TTC549 (cell line): Measurements from ENCODE around the gene SLC7A14.

Experiments used
- FAIRE-seq: peaks from 2 replicates; lab custom pipeline; 2012; peaks lifted over from hg19 to GRCh38; lab: Jason Lieb, UNC

SLC7A14 gene

DNA sequence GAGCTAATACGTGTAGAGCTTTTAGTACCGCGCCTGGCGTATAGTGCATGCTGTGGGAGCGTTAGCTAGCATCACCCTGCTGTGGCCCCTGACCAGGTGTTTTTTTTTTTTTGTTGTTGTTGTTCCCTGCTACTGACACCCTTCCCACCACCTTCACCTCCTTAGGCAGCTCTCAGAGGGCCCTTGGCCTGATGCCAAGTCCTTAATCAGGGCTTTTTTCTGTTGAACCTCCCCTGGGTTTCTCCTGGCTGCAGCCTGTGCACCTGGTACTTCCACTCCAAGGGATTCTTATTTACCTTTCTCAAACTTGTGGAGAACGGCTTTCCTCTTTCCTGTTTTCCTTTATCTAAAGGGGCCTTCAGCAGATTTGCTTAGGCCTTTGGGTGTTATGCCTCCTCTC lies 53.3 kb downstream of the SLC7A14 start:
- FAIRE-seq = no peak

DNA sequence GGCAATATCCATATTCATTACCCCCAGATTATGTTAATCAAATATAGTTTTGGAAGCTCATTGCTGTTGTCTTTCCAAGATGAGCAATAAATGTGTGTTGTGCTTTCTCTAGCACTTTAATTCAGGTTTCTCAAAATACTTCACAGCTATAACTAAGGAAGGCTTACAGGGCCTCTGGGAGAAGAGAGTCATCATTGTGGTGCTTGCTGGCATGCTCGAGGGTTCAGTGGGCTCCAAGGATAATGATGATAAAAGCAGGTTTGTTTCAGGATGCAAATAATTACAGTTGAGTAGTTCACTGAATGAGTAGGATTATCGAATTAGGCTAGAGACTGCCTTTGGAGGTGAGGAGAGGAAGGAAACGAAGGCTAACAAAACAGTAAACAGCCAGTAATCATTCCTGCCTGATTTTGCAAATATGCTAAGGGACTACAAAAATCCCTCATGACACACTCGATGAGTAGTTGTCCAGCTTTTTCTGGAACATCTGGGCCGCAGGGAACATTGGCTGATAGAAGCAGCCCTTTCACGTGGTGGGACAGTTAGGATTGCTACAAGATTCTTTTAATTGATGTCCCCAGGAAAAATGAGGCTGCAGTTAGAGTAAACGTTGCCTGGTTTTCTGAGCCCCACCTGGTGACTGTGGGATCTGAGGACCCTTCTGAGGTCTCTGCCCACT lies 54.1 kb downstream of the SLC7A14 start:
- FAIRE-seq = no peak

DNA sequence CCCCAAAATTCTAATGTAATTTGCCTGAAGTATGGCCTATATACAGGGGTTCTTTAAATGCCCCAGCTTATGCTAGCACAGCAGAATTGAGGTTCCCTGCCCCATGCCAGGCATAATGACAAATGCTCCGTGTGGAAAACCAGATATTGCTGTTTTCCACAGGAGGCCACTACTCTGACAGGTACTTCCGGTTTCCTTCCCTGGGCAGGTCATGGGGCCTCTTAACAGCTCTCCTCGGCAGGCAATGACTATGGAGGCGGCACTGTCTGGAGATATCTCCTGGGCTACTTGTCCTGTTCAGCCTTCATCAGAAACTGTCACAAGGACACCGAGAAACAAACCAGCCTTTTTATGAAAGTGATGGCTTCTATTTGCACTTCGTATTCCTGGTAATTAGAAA lies 54.8 kb downstream of the SLC7A14 start:
- no peak for FAIRE-seq

DNA sequence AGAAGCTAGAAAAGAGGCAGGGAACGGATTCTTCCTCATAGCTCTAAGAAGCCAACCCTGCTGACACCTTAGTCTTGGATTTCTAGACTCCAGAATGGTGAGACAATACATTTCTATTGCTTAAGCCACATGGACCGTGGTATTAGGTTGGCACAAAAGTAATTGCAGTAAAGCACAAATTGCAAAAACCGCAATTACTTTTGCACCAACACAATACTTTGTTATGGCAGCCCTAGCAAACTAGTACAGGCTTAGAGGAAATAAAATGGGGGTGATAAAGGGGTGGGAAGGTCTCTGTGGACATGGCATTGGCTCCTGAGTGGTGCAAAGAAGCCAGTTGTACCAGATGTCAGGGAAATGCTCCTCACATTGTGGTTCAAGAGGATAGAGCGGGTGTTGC lies 56.0 kb downstream of the SLC7A14 start:
- no peak for FAIRE-seq

DNA sequence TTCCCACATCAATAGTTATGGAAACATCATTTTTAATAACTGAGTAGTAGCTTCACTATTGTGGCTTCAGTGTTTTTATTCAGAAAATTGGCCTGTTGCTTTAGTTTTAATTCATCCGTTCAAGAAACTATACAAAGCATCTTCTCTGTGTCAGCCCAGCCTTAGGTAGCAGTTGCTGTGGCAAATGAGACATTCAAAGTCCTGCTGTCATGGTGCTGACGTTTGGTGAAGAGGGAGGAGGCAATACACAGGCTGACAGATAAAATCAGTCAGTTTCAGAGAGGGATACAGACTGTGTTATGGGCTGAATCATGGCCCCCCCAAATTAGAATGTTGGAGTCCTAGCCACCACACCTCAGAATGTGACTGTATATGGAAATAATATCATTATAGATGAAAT lies 56.5 kb downstream of the SLC7A14 start:
- no peak for FAIRE-seq

DNA sequence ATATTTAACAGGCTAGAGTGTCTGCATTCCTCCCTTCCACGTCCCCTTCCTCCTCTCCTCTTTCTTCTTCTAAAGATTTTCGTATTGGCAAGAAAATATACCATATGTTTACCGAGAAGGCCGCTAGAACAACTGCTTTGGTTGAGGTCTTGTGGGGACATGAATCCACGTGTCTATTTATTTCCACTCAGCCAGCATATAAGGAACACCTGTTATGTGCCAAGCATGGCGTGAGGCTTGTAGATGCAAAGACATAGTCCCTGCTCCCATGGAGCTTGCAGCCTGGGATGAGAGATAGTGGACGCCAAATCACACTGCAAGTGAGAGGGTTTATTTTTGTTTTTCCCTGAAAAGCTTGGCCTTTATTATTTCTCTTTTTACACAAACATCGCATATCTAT lies 57.1 kb downstream of the SLC7A14 start:
- FAIRE-seq = no peak

DNA sequence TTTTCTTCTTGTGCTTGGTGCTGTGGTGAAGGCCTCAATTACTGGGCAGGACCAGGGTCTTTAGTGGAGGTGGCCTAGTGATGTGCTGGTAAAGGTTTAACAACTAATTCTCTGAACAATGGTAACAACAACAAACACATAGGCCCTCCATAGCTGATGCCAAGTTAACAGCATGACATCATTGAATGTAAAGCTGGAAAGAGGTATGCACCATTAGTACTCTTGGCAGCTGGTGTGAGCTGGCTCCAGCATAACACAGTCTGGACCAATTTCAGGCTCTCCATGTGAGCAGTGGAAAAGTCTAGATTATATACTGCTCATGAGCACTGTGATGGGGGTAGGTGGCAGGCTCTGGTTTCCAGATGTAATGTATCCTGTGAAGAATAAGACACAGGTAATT lies 61.8 kb downstream of the SLC7A14 start:
- no peak for FAIRE-seq

DNA sequence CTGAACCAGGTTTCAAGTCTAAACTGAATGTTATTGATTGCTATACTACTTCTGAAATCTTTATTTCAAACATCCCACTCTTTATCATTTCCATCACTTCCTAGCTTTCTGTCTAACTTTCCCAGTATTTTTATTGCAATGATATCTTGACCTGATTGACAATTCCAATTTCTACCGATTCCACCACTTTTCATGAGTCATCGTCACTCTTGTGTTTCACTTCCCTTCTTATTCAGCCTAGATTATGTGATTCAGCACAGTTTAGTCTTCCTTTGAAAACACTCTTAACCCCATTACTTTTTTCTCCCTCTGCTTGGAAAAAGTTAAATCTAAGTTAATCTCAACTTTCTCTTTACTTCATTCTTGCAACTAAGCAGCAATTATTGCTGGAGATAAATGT lies 62.6 kb downstream of the SLC7A14 start:
- FAIRE-seq = no peak

DNA sequence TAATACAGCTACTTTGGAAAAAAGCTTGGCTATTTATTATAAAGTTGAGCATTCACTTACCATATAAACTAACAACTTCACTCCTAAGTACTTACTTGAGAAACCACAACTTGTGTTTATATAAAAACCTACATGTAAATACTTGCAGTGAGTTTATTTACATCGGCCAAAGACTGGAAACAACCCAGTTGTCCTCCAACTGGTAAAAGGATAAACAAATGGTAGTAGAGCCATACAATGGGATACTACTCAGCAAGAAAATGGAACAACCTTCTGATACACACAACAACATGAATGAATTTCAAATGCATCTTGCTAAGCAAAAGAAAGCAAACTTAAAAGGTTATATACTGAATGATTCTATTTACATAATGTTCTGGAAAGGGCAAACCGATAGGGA lies 63.7 kb downstream of the SLC7A14 start:
- FAIRE-seq = no peak

DNA sequence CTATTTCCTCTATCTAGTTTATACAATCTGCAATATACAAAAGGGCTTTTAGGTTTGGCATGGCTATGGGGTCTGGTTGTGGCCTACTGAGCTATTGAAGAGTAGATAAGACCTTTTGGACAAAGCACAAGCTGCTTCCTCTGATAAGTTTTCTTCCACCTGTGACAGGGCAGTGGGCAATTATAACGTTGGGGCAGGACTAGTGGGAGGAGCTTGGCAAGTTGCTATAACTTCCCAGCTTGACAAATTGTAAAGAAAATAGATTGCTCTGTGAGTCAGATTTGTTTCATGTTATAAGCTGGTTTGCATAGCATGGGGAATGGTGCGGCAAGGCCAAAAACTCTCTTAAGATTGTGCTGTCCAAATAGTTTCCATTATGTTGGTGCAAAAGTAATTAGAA lies 64.9 kb downstream of the SLC7A14 start:
- FAIRE-seq = no peak

DNA sequence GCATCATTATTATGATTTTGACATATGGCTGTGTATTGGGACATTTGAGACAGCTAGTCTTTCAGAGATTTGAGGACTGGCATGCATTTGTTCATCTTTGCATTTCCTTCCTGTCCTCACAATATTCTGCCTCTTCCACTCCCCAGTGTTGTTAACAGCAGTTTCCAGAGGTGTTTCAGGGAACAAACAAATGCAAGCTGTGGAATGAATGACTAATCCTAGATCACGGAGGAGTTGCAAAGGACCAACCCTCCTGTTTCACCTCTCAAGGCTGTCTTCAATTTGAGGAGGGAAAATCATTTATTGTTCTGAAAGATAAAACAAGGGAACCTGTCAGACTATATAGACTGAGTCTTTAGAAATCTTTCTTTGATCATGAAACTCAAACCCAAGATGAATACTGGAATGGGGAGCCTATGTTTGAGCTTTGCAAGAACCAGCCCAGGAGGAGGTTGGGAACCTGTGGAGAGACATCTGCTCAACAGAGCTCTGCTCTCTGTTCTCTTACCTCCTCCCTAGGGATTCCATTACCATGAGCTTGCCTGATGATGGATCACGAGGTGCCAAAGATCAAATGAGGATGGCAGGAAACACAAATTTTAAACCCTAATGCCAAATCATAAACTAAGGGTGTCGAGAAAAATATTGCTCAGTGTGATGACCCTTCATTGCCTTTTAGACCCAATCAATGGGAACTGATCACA lies 68.5 kb downstream of the SLC7A14 start:
- no peak for FAIRE-seq

DNA sequence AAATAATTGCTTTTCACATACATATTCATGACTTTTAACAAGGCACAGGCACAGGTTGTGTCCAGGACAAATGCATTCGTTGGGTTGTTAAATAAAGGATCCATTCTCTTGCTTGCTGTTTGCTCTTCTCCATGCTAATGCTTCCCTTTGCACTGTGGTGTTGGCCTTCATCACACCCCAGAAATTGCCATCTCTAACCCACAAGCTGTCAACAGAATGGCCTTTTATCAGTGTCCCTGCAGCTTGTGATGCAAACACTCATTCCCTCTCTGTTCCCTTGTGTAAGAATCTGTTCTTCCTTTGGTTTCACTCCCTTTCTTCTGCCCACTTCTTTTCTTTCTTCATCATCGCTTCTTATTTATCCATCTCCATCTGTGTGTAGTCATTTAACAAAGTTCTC lies 72.2 kb downstream of the SLC7A14 start:
- FAIRE-seq = no peak

DNA sequence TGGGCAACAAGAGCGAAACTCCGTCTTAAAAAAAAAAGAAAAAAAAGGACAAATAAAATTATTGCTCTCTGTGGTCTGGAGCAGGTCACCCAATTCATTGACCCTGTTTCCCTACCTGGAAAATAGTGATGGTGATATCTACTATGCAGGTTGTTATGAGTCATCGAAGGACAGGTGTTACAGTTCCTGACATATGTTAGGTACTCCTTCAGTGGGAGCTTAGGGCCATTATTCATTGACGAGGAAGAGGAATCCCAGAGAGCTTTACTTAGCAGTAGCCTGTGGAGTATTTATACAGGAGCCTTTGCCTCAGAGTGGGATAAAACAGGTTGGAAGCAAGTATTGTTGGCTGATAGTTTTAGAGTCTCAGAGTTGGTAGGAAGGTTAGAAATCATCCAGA lies 74.5 kb downstream of the SLC7A14 start:
- no peak for FAIRE-seq

DNA sequence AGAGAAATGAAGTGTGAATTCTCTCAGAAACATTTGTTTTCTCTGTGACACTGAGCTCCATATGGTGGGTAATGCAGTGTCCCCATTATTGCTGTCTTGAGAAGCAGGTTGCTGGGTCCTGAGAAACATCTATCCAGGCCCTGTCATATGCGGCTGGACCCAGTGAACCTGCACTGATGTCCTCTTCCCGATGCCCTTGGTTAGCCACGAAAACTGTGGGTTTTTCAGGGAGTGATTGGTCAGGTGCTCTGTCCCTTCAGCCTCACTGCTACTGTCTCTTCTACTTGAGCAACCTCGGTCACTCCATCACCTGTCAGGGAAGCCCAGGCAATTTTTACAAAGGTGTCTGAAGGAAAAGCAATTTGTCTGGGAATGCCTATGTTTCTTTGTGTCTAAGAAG lies 77.0 kb downstream of the SLC7A14 start:
- no peak for FAIRE-seq

DNA sequence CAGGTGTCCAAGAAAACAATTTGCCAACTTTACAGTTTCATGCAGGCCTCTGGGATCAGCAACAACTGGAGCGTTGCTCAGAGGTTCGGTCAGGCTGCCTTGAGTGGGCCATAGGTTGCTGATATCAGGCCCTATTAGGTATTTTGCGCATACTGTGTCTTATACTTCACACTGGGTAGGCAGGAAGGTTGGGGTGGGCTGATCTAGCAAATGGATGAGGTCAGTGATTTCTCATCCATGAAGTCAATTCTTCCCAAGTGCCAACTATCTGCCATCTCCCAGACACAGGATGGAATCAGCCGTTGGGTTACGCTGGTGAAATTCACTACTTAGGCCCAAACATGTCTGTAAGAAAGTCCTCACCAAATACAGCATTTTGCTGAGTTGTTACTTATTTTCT lies 77.6 kb downstream of the SLC7A14 start:
- no peak for FAIRE-seq

DNA sequence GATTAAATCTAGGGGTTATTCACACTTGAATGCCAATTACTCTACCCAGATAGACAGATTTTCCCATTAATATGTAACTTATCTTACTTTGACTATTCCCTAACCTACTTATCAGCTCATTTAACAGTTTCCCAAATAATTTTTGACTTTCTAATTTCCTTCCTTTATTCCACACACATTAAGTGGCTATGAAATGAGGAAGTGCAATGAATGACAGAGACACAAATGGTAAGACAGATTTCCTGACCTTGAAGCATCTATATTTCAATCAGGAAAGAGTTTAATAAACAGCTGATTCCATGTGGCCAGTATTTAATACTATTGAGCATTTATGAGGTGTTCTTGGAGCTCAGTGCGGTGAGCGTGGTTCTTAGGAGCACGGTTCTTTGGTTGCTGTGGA lies 78.8 kb downstream of the SLC7A14 start:
- FAIRE-seq = no peak

DNA sequence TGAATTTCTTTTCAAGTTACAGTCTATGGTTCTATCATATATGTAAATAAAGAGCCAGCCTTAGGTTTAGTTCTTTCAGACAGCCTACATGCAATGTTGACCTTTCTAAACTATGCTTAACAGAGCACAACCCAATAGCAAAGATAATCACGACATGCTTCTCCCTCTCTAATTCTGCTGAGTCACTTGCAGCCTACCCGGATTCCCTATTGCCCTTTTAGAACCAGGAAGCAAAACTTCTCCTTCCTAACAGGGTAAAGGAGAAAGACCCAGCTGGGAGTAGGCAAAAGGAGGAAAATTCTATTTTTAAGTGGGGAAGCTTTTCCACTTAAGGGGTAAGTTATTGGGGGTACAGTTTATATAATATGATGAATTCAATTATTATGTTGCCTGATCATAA lies 79.3 kb downstream of the SLC7A14 start:
- FAIRE-seq = no peak

DNA sequence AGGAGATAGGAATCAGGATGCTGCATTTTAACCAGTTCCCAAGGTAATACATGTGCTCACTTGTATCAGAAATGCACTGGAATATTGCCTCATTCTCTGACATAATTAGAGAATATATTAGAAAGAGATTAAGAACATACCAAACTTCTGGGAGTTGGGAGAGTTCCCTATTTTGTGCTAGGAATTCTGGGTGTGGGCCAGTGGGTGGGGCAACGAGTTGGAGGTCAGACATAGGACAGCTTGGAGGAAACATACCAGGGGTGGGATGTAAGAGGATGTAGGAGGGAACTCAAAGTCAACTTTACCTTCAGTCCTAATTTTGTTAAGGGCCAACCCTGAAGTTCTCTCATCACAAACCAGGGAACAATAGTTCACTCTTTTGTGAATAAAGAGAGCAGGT lies 83.6 kb downstream of the SLC7A14 start:
- no peak for FAIRE-seq

DNA sequence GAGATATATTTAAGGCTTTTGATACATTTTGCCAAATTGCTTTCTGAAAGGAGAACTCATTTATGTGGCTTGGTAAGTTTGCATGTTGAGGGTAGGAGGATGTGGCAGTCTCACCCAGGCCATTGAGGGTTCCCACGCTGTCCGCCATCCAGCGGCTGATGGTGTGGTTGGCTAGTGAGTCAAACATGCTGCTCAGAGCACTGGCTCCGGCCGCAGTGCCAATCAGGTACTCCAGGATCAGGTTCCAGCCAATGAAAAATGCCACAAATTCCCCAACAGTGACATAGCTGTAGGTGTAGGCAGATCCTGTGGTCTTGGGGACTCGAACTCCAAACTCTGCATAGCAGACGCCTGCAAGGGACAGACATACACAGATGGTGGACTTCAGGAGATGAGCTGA lies 84.9 kb downstream of the SLC7A14 start:
- FAIRE-seq = no peak

DNA sequence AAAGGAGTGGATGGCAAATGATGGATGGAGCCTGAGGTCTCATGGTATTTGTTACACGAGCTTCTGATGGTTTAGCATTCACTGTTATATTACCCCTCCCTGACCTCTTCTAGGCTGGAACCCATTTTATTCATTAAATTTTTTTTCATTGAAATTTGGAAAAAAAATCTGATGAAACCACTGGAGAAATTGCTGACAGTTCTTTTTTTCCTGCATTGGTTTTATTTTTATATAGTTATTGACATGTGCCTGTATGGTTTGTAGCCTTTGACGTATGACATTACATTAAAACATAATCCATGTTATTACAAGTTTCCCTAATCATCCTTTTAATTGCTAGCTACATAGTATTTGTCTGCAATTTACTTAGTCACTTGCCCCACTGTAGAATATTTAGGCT lies 85.4 kb downstream of the SLC7A14 start:
- FAIRE-seq = no peak

DNA sequence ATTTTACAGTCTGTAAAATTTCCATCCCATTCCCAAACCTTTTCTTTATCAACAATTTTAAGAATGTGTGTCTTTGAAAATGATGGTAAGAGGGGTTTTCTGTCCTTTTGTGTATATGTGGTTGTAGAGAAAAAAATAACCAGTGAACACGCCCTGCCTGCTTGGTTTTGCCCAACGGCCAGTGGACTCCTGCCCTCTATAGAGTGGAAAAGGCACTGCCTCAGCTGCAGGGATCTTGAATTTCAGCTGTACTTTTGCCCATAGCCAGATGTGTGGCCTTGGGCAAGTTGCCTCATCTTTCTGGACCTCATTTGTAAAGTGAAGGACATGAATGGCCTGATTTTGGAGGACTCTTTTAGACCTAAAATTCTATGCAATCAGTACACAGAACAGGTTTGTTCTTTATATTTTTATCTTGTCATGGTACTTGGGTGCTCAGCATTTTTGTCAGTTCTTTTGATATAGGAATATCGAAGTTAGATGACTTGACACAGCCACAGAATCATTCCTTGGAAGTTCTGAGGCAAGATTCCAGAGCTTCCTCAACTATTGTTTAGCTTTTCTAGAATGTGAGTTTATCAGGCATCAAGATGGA lies 86.2 kb downstream of the SLC7A14 start:
- no peak for FAIRE-seq

DNA sequence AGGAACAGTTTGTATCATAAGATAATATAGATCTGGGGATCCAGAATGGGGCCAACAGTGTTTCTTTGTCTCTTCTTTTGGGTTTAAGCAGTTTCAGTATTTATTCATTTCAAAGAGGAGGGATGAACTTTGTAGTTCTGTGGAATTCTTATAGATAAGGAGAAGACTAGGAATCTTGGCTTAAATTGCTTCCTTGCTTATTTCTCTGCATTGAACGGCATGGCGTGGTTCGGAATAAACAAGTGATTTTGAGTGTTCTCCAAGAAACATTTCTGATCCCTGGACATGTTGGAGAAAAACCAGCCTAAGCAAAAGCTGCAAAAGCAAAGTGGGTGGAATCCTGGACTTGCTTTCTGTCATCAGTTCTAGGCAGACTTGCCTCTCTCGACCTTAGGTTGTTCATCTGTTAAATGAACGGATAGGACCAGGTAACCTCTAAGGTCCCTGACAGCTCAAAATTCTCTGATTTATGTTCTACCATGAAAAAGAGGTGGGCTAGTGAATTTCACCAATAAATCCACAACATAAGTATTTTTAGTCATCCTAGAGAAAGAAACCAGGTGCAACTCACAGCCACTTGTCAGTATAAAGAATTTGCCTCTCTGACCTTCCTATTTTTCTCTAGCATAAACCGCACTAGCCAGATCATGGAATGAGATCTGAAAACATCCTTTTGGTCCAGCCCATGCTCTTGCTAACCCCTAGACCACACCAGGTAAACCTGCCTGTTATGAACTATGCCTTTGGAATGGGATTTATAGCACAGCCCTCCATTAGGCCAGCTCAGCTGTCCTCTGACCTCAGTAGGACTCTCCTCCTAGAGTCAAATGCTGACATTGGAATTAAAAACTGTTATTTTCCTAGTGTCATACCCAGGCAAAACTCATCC lies 88.4 kb downstream of the SLC7A14 start:
- no peak for FAIRE-seq

DNA sequence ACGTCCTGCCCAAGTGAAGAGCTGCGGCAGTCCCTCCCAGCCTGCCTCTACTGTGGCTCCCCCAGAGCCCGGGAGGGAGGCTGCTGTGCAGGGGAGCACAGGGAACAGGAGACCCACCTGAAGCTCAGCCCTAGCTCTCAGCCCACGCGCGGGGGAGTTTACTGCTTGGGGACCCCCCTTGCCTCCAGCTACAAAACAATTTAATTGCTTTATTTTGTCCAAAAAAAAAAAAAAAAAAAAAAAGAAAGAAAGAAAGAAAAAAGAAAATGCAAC lies 89.1 kb downstream of the SLC7A14 start:
- FAIRE-seq = no peak
